ENCODE data around the gene CKMT2.

DNA sequence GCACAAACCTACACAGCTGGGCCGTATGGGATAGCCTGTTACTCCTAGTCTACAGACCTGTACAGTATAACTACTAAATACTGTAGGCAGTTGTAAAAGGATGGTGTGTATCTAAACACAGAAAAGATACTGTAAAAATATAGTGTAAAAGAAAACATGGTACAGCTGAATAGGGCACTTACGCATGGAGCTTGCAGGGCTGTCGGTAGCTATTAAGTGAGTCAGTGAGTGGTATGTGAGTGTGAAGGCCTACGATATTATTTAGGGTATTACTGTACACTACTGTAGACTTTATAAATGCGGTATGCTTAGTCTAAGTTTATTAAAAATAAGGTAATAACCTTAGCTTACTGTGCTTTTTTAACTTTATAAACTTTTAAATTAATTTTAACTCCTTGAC lies 69.5 kb downstream of the CKMT2 start:
- TF ChIP-seq, protein P1, sequence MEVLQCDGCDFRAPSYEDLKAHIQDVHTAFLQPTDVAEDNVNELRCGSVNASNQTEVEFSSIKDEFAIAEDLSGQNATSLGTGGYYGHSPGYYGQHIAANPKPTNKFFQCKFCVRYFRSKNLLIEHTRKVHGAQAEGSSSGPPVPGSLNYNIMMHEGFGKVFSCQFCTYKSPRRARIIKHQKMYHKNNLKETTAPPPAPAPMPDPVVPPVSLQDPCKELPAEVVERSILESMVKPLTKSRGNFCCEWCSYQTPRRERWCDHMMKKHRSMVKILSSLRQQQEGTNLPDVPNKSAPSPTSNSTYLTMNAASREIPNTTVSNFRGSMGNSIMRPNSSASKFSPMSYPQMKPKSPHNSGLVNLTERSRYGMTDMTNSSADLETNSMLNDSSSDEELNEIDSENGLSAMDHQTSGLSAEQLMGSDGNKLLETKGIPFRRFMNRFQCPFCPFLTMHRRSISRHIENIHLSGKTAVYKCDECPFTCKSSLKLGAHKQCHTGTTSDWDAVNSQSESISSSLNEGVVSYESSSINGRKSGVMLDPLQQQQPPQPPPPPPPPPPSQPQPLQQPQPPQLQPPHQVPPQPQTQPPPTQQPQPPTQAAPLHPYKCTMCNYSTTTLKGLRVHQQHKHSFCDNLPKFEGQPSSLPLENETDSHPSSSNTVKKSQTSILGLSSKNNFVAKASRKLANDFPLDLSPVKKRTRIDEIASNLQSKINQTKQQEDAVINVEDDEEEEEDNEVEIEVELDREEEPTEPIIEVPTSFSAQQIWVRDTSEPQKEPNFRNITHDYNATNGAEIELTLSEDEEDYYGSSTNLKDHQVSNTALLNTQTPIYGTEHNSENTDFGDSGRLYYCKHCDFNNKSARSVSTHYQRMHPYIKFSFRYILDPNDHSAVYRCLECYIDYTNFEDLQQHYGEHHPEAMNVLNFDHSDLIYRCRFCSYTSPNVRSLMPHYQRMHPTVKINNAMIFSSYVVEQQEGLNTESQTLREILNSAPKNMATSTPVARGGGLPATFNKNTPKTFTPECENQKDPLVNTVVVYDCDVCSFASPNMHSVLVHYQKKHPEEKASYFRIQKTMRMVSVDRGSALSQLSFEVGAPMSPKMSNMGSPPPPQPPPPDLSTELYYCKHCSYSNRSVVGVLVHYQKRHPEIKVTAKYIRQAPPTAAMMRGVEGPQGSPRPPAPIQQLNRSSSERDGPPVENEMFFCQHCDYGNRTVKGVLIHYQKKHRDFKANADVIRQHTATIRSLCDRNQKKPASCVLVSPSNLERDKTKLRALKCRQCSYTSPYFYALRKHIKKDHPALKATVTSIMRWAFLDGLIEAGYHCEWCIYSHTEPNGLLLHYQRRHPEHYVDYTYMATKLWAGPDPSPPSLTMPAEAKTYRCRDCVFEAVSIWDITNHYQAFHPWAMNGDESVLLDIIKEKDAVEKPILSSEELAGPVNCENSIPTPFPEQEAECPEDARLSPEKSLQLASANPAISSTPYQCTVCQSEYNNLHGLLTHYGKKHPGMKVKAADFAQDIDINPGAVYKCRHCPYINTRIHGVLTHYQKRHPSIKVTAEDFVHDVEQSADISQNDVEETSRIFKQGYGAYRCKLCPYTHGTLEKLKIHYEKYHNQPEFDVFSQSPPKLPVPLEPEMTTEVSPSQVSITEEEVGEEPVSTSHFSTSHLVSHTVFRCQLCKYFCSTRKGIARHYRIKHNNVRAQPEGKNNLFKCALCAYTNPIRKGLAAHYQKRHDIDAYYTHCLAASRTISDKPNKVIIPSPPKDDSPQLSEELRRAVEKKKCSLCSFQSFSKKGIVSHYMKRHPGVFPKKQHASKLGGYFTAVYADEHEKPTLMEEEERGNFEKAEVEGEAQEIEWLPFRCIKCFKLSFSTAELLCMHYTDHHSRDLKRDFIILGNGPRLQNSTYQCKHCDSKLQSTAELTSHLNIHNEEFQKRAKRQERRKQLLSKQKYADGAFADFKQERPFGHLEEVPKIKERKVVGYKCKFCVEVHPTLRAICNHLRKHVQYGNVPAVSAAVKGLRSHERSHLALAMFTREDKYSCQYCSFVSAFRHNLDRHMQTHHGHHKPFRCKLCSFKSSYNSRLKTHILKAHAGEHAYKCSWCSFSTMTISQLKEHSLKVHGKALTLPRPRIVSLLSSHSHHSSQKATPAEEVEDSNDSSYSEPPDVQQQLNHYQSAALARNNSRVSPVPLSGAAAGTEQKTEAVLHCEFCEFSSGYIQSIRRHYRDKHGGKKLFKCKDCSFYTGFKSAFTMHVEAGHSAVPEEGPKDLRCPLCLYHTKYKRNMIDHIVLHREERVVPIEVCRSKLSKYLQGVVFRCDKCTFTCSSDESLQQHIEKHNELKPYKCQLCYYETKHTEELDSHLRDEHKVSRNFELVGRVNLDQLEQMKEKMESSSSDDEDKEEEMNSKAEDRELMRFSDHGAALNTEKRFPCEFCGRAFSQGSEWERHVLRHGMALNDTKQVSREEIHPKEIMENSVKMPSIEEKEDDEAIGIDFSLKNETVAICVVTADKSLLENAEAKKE (CRISPR knock-in tag; IDR thresholded peaks at IDR 0.05), result no peak
- TF ChIP-seq, protein P2, sequence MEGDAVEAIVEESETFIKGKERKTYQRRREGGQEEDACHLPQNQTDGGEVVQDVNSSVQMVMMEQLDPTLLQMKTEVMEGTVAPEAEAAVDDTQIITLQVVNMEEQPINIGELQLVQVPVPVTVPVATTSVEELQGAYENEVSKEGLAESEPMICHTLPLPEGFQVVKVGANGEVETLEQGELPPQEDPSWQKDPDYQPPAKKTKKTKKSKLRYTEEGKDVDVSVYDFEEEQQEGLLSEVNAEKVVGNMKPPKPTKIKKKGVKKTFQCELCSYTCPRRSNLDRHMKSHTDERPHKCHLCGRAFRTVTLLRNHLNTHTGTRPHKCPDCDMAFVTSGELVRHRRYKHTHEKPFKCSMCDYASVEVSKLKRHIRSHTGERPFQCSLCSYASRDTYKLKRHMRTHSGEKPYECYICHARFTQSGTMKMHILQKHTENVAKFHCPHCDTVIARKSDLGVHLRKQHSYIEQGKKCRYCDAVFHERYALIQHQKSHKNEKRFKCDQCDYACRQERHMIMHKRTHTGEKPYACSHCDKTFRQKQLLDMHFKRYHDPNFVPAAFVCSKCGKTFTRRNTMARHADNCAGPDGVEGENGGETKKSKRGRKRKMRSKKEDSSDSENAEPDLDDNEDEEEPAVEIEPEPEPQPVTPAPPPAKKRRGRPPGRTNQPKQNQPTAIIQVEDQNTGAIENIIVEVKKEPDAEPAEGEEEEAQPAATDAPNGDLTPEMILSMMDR (conservative IDR thresholded peaks at IDR 0.05; ENCODE audit: low read depth in 2 of 2), result no peak
- TF ChIP-seq JUNB (IDR thresholded peaks at IDR 0.05; ENCODE audit: unreplicated experiment), result no peak
- no peak for TF ChIP-seq CREB1 (CRISPR knock-in tag; IDR thresholded peaks at IDR 0.05; ENCODE audit: low read depth)
- TF ChIP-seq, protein P3, sequence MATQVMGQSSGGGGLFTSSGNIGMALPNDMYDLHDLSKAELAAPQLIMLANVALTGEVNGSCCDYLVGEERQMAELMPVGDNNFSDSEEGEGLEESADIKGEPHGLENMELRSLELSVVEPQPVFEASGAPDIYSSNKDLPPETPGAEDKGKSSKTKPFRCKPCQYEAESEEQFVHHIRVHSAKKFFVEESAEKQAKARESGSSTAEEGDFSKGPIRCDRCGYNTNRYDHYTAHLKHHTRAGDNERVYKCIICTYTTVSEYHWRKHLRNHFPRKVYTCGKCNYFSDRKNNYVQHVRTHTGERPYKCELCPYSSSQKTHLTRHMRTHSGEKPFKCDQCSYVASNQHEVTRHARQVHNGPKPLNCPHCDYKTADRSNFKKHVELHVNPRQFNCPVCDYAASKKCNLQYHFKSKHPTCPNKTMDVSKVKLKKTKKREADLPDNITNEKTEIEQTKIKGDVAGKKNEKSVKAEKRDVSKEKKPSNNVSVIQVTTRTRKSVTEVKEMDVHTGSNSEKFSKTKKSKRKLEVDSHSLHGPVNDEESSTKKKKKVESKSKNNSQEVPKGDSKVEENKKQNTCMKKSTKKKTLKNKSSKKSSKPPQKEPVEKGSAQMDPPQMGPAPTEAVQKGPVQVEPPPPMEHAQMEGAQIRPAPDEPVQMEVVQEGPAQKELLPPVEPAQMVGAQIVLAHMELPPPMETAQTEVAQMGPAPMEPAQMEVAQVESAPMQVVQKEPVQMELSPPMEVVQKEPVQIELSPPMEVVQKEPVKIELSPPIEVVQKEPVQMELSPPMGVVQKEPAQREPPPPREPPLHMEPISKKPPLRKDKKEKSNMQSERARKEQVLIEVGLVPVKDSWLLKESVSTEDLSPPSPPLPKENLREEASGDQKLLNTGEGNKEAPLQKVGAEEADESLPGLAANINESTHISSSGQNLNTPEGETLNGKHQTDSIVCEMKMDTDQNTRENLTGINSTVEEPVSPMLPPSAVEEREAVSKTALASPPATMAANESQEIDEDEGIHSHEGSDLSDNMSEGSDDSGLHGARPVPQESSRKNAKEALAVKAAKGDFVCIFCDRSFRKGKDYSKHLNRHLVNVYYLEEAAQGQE (IDR thresholded peaks at IDR 0.05; ENCODE audit: unreplicated experiment), result no peak
- TF ChIP-seq EZH2 (IDR thresholded peaks at IDR 0.05; ENCODE audit: low read depth, unreplicated experiment), result no peak

All from GM23338 (cell line).